T follicular helper cell (primary cell): ENCODE measurements around the gene PCDHB11.
"Not testable (repeated sequence)": the region's sequence is repeated elsewhere in the genome, so short reads cannot be mapped to it uniquely, and the experiment has no call there.

Source experiments
- DNase-seq: peaks from one replicate; pipeline ENCODE4 v3.0.0-alpha.2; 2020; ENCODE audit warnings: low read depth

Gene PCDHB11

GRCh38 chr5:141236516-141237313, 37.3 kb downstream of the PCDHB11 start:
- no peak for DNase-seq

DNA sequence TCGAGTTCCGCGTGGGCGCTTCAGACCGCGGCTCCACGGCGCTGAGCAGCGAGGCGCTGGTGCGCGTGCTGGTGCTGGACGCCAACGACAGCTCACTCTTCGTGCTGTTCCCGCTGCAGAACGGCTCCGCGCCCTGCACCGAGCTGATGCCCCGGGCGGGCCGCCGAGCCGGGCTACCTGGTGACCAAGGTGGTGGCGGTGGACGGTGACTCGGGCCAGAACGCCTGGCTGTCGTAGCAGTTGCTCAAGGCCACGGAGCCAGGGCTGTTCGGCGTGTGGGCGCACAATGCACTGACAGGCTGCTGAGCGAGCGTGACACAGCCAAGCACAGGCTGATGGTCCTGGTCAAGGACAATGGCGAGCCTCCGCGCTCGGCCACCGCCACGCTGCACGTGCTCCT, 42.1 kb downstream of the PCDHB11 start:
- no peak for DNase-seq

GRCh38 chr5:141245250-141245717, 45.9 kb downstream of the PCDHB11 start, which contains the start of gene PCDHB15:
TSS of gene PCDHB15 (plus strand) at chr5:141245395. CDS start at chr5:141245579, 184 bp downstream.
- DNase-seq = no peak

GRCh38 chr5:141246971-141247370, 47.5 kb downstream of the PCDHB11 start:
- not testable (repeated sequence) for DNase-seq

- not testable (repeated sequence) for DNase-seq
Observed at GRCh38 chr5:141247434-141247833, 48.0 kb downstream of the PCDHB11 start.

DNA sequence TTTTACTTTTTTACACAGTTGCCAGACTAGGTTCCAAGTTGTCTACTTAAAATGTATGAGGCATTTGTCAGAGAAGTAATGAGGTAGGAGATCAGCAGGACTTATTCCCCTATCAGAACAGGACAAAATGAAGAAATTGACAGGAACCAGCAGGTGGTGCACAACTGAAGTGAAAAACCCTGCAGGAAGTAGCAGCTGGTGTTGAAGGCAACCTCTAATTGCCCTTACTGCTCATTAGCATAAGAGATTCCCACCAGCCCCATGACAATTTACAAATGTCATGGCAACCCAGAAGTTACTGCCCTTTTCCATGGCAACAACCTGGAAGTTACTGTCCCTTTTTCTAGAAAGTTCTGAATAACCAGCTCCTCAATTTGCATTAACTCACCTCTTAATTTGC, 51.1 kb downstream of the PCDHB11 start:
- no peak for DNase-seq
